ENCODE data around the gene GPD1L.

DNA sequence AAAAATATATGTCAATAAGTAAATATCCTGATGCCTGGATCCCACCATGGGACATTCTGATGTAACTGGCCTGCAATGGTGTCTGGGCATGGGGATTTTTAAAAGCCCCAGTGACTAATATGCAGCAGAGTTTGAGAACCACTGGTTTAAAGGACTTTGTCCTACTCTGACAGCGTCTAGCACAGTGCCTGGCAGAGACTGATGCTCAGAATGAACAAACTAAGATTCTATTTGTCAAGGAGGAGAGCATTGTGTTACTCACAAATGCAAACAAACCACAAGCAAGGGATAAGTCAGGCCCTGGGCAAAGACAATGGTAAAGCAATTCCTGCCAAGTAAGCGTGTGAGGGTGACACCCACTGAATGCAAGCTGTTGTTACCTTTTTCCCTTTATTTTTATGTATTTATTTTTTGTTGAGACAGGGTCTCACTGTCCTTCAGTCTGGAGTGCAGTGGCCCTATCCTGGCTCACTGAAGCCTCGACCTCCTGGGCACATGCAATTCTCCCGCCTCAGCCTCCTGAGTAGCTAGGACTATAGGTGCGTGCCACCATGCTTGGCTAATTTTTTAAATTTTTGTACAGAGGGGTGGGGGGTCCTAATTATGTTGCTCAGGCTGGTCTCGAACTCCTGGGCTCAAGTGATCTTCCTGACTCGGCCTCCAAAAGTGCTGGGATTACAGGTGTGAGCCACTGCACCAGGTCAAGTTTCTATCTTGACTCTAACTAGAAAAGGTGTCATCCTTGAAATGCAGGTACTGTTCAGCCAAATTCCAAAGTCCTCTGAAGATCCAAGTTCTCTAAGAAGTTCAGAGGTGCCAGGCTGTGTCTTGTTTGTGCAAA lies 909 bp upstream of the GPD1L start:
- TF ChIP-seq POLR2AphosphoS5 (IDR thresholded peaks at IDR 0.05; ENCODE audit: low read depth, low read length) (no peak), POLR2A (IDR thresholded peaks at IDR 0.05; ENCODE audit: low read depth, low read length) (no peak), TAF1 (IDR thresholded peaks at IDR 0.05; ENCODE audit: borderline replicate concordance, low read depth, low read length) (no peak)

Data from GM12892 (cell line).